Measurements from ENCODE around the gene CD37. TPM values are rescaled to one million over a fixed set of nuclear protein-coding genes. Genes with fewer than 3 reads are reported as not detected.

CD37 gene
- total RNA-seq, 1 donor = 0.36 TPM

GRCh38 chr19:49335784-49336481 is 727 bp downstream of the CD37 start:
- no peak overlapping the region for H2AFZ ChIP-seq (ENCODE audit: low read length)
- no peaks in the 10 kb centered on the region for H3K27me3 ChIP-seq (ENCODE audit: insufficient read depth, low read length)
- H3K36me3 ChIP-seq (ENCODE audit: insufficient read depth, low read length) = no peaks in the 10 kb centered on the region
- TF ChIP-seq CTCF (IDR thresholded peaks at IDR 0.05; ENCODE audit: extremely low read depth, low read depth, low read length) = no peak
- H3K9me3 ChIP-seq (ENCODE audit: low read depth, low read length) = no peaks in the 10 kb centered on the region
- peaks cover 8% of the 10 kb centered on the region for H3K4me1 ChIP-seq (ENCODE audit: insufficient read depth, low read length)
- H3K79me2 ChIP-seq (ENCODE audit: insufficient read depth, low read length) = no peaks in the 10 kb centered on the region
- DNase-seq (ENCODE audit: insufficient read length, low spot score, missing footprints) = no peak
- no peak overlapping the region for H3K27ac ChIP-seq (ENCODE audit: low read depth, low read length)
- no peak overlapping the region for H3K4me3 ChIP-seq (ENCODE audit: insufficient read depth, low read length)
- H4K20me1 ChIP-seq (ENCODE audit: insufficient read depth, low read length) = no peaks in the 10 kb centered on the region
- H3K4me2 ChIP-seq (ENCODE audit: insufficient read depth, low read length) = no peak overlapping the region

GRCh38 chr19:49336482-49337266 is 1.5 kb downstream of the CD37 start:
- Histone ChIP-seq H2AFZ (ENCODE audit: low read length) (no peak overlapping the region), H4K20me1 (ENCODE audit: insufficient read depth, low read length) (no peaks in the 10 kb centered on the region), H3K27me3 (ENCODE audit: insufficient read depth, low read length) (no peaks in the 10 kb centered on the region), H3K9me3 (ENCODE audit: low read depth, low read length) (no peaks in the 10 kb centered on the region), H3K4me2 (ENCODE audit: insufficient read depth, low read length) (no peak overlapping the region), H3K36me3 (ENCODE audit: insufficient read depth, low read length) (peaks cover 5% of the 10 kb centered on the region), H3K27ac (ENCODE audit: low read depth, low read length) (no peak overlapping the region), H3K79me2 (ENCODE audit: insufficient read depth, low read length) (no peaks in the 10 kb centered on the region), H3K4me3 (ENCODE audit: insufficient read depth, low read length) (no peak overlapping the region), H3K4me1 (ENCODE audit: insufficient read depth, low read length) (peaks cover 8% of the 10 kb centered on the region)
- TF ChIP-seq CTCF (IDR thresholded peaks at IDR 0.05; ENCODE audit: extremely low read depth, low read depth, low read length) = no peak
- no peak for DNase-seq (ENCODE audit: insufficient read length, low spot score, missing footprints)

GRCh38 chr19:49337267-49338022 is 2.2 kb downstream of the CD37 start:
- peaks cover 5% of the 10 kb centered on the region for H3K36me3 ChIP-seq (ENCODE audit: insufficient read depth, low read length)
- no peaks in the 10 kb centered on the region for H4K20me1 ChIP-seq (ENCODE audit: insufficient read depth, low read length)
- H3K4me1 ChIP-seq (ENCODE audit: insufficient read depth, low read length) = peaks cover 8% of the 10 kb centered on the region
- H3K9me3 ChIP-seq (ENCODE audit: low read depth, low read length) = no peaks in the 10 kb centered on the region
- no peaks in the 10 kb centered on the region for H3K79me2 ChIP-seq (ENCODE audit: insufficient read depth, low read length)
- DNase-seq (ENCODE audit: insufficient read length, low spot score, missing footprints) = no peak
- no peak overlapping the region for H3K4me2 ChIP-seq (ENCODE audit: insufficient read depth, low read length)
- H3K4me3 ChIP-seq (ENCODE audit: insufficient read depth, low read length) = no peak overlapping the region
- no peak overlapping the region for H3K27ac ChIP-seq (ENCODE audit: low read depth, low read length)
- no peak for TF ChIP-seq CTCF (IDR thresholded peaks at IDR 0.05; ENCODE audit: extremely low read depth, low read depth, low read length)
- H2AFZ ChIP-seq (ENCODE audit: low read length) = no peak overlapping the region
- H3K27me3 ChIP-seq (ENCODE audit: insufficient read depth, low read length) = no peaks in the 10 kb centered on the region

Measured in osteoblast (primary cell).